HEK293T (cell line): ENCODE data around the gene CA10.

Experiments used
- CTCF ChIA-PET: fragments of 350-600 bp; formaldehyde crosslinking; extraction: SDS; loops from one replicate; lab custom pipeline; 2021; ENCODE audit warnings: antibody characterized with exemption, inconsistent platforms; lab: Yijun Ruan, JAX
- POLR2A ChIA-PET: fragments of 350-600 bp; formaldehyde crosslinking; extraction: SDS; loops from one replicate; lab custom pipeline; 2020; ENCODE audit warnings: antibody characterized with exemption, inconsistent platforms; lab: Yijun Ruan, JAX
- DNase-seq: peaks from one replicate; pipeline ENCODE4 v3.0.0; 2012; ENCODE audit warnings: mixed read lengths; ENCODE audit errors: extremely low spot score
- ARNT ChIP-seq: fragments of 450-650 bp; IDR thresholded peaks from 2 replicates; pipeline ENCODE4 v1.6.1; 2017; ENCODE audit warnings: mild to moderate bottlenecking
- BHLHE40 ChIP-seq: fragments of 450-650 bp; IDR thresholded peaks from 2 replicates; pipeline ENCODE4 v1.6.1; 2016; ENCODE audit warnings: mild to moderate bottlenecking, moderate library complexity, borderline replicate concordance
- CTBP1 ChIP-seq: fragments of 450-650 bp; IDR thresholded peaks from 2 replicates; pipeline ENCODE4 v1.6.1; 2016; ENCODE audit warnings: borderline replicate concordance
- ELF4 ChIP-seq: fragments of 450-650 bp; IDR thresholded peaks from 2 replicates; pipeline ENCODE4 v1.6.1; 2017; ENCODE audit warnings: antibody characterized with exemption
- FOXA1 ChIP-seq: fragments of 450-650 bp; IDR thresholded peaks from 2 replicates; pipeline ENCODE4 v1.6.1; 2016; ENCODE audit warnings: mild to moderate bottlenecking
- FOXK2 ChIP-seq: fragments of 450-650 bp; IDR thresholded peaks from 2 replicates; pipeline ENCODE4 v1.6.1; 2016; ENCODE audit warnings: mild to moderate bottlenecking
- FOXM1 ChIP-seq: fragments of 450-650 bp; IDR thresholded peaks from 2 replicates; pipeline ENCODE4 v1.6.1; 2017; ENCODE audit warnings: mild to moderate bottlenecking, borderline replicate concordance
- HDGF ChIP-seq: fragments of 450-650 bp; IDR thresholded peaks from 2 replicates; pipeline ENCODE4 v1.6.1; 2017; ENCODE audit warnings: antibody characterized with exemption, borderline replicate concordance
- L3MBTL2 ChIP-seq: fragments of 450-650 bp; conservative IDR thresholded peaks from 2 replicates; pipeline ENCODE4 v1.6.1; 2016; ENCODE audit warnings: mild to moderate bottlenecking
- LEF1 ChIP-seq: fragments of 450-650 bp; IDR thresholded peaks from 2 replicates; pipeline ENCODE4 v1.6.1; 2017; ENCODE audit warnings: mild to moderate bottlenecking, borderline replicate concordance
- NFRKB ChIP-seq: fragments of 450-650 bp; IDR thresholded peaks from 2 replicates; pipeline ENCODE4 v1.6.1; 2016; ENCODE audit warnings: mild to moderate bottlenecking, moderate library complexity
- PKNOX1 ChIP-seq: fragments of 450-650 bp; IDR thresholded peaks from 2 replicates; pipeline ENCODE4 v1.6.1; 2016
- SP1 ChIP-seq: fragments of 450-650 bp; IDR thresholded peaks from 2 replicates; pipeline ENCODE4 v1.6.1; 2017
- SUZ12 ChIP-seq: fragments of 450-650 bp; IDR thresholded peaks from 2 replicates; pipeline ENCODE4 v1.6.1; 2016; ENCODE audit warnings: mild to moderate bottlenecking
- TARDBP ChIP-seq: fragments of 450-650 bp; IDR thresholded peaks from 2 replicates; pipeline ENCODE4 v1.6.1; 2016
- ZNF384 ChIP-seq: fragments of 450-650 bp; IDR thresholded peaks from 2 replicates; pipeline ENCODE4 v1.6.1; 2016

CA10 gene

GRCh38 chr17:51629232-51629631, 529.3 kb downstream of the CA10 start:
- POLR2A ChIA-PET = no interaction called here
- no peak for TF ChIP-seq SP1
- no peak for TF ChIP-seq FOXA1
- no peak for TF ChIP-seq BHLHE40
- no peak for TF ChIP-seq SUZ12
- TF ChIP-seq HDGF = no peak
- DNase-seq = no peak
- CTCF ChIA-PET = interaction anchor here (0.6 kb wide), 1 partner anchor 288 kb away, joined by 3 read pairs; no protein-coding TSS in a partner anchor

- no peak for DNase-seq
- ChIA-PET POLR2A (no interaction called here), CTCF (no interaction called here)
- no peak for TF ChIP-seq LEF1
Observed at GRCh38 chr17:51627779-51628178, 530.7 kb downstream of the CA10 start.

- TF ChIP-seq HDGF (no peak), NFRKB (no peak), L3MBTL2 (no peak), ZNF384 (no peak), FOXM1 (no peak), PKNOX1 (no peak), LEF1 (no peak), SP1 (no peak), BHLHE40 (no peak), SUZ12 (no peak), FOXK2 (no peak), ELF4 (no peak), ARNT (no peak), FOXA1 (no peak), TARDBP (no peak), CTBP1 (no peak)
- ChIA-PET POLR2A (no interaction called here), CTCF (no interaction called here)
- DNase-seq = no peak
Observed at GRCh38 chr17:51618476-51618875, 540.0 kb downstream of the CA10 start.

GRCh38 chr17:51617986-51618385, 540.5 kb downstream of the CA10 start:
- DNase-seq = no peak
- CTCF ChIA-PET = no interaction called here
- no peak for TF ChIP-seq PKNOX1
- TF ChIP-seq BHLHE40 = no peak
- TF ChIP-seq ELF4 = no peak
- no peak for TF ChIP-seq L3MBTL2
- TF ChIP-seq SP1 = no peak
- TF ChIP-seq FOXM1 = no peak
- no peak for TF ChIP-seq NFRKB
- TF ChIP-seq CTBP1 = no peak
- no peak for TF ChIP-seq HDGF
- POLR2A ChIA-PET = no interaction called here

GRCh38 chr17:51613255-51613654, 545.3 kb downstream of the CA10 start:
- TF ChIP-seq ARNT (no peak), FOXM1 (no peak), ZNF384 (no peak), SP1 (no peak), FOXA1 (no peak), L3MBTL2 (no peak), BHLHE40 (no peak), LEF1 (no peak), HDGF (no peak), PKNOX1 (no peak)
- DNase-seq = no peak
- ChIA-PET CTCF (no interaction called here), POLR2A (no interaction called here)

- no peak for DNase-seq
- ChIA-PET CTCF (no interaction called here), POLR2A (no interaction called here)
- TF ChIP-seq NFRKB (no peak), HDGF (no peak), CTBP1 (no peak), PKNOX1 (no peak), SP1 (no peak), TARDBP (no peak)
Observed at GRCh38 chr17:51612692-51613091, 545.8 kb downstream of the CA10 start.

- ChIA-PET POLR2A (no interaction called here), CTCF (no interaction called here)
- TF ChIP-seq CTBP1 = no peak
- no peak for TF ChIP-seq FOXA1
- TF ChIP-seq ARNT = no peak
- no peak for TF ChIP-seq TARDBP
- TF ChIP-seq SP1 = no peak
- no peak for TF ChIP-seq NFRKB
- no peak for TF ChIP-seq SUZ12
- no peak for TF ChIP-seq L3MBTL2
- TF ChIP-seq LEF1 = no peak
- no peak for TF ChIP-seq FOXK2
- TF ChIP-seq ZNF384 = no peak
- TF ChIP-seq ELF4 = no peak
- TF ChIP-seq PKNOX1 = no peak
- TF ChIP-seq HDGF = no peak
- TF ChIP-seq FOXM1 = no peak
- no peak for TF ChIP-seq BHLHE40
- no peak for DNase-seq
Observed at GRCh38 chr17:51611585-51611984, 546.9 kb downstream of the CA10 start.
